ENCODE results near the gene ELP2. TPM values are rescaled to one million over a fixed set of nuclear protein-coding genes. Genes with fewer than 3 reads are reported as not detected.

ELP2 gene
- total and polyA plus RNA-seq, 2 experiments from 2014 or later = 54.3 to 63.8 TPM

GRCh38 chr18:36108601-36109000 lies 21.1 kb upstream of the ELP2 start:
- Histone ChIP-seq H3K4me1 (ENCODE audit: insufficient read depth) (no peaks in the 10 kb centered on the region), H3K36me3 (replicated peaks; ENCODE audit: insufficient read depth, low read depth) (no peaks in the 10 kb centered on the region), H3K4me2 (no peak overlapping the region), H3K79me2 (no peaks in the 10 kb centered on the region), H4K20me1 (ENCODE audit: insufficient read depth, poor library complexity, severe bottlenecking) (no peaks in the 10 kb centered on the region), H3K4me3 (no peak overlapping the region), H3K27me3 (no peaks in the 10 kb centered on the region), H2AFZ (no peak overlapping the region), H3K9me2 (replicated peaks; ENCODE audit: insufficient read depth) (no peaks in the 10 kb centered on the region), H3K9me3 (ENCODE audit: low read depth) (no peaks in the 10 kb centered on the region), H3K27ac (no peak overlapping the region)
- 98% methylated on average over 5 of the region's 5 CpGs for WGBS (ENCODE audit: low lambda C conversion rate, missing lambda C conversion rate)
- no peak for DNase-seq (ENCODE audit: low spot score)
- TF ChIP-seq EZH2phosphoT487 (IDR thresholded peaks at IDR 0.05; ENCODE audit: low read depth, severe bottlenecking, unreplicated experiment) = no peak
- TF ChIP-seq EZH2 (IDR thresholded peaks at IDR 0.05; ENCODE audit: borderline replicate concordance) = no peak
- no peak for TF ChIP-seq CTCF (IDR thresholded peaks at IDR 0.05; ENCODE audit: poor library complexity)

- H3K79me2 ChIP-seq = no peaks in the 10 kb centered on the region
- no peak for DNase-seq (ENCODE audit: low spot score)
- 93% methylated on average over 1 of the region's 1 CpG for WGBS (ENCODE audit: low lambda C conversion rate, missing lambda C conversion rate)
Measured at GRCh38 chr18:36109737-36110136, 20.0 kb upstream of the ELP2 start.

GRCh38 chr18:36112302-36112701 lies 17.4 kb upstream of the ELP2 start:
- Histone ChIP-seq H3K9me2 (replicated peaks; ENCODE audit: insufficient read depth) (no peaks in the 10 kb centered on the region), H3K9me3 (ENCODE audit: low read depth) (no peaks in the 10 kb centered on the region), H3K36me3 (replicated peaks; ENCODE audit: insufficient read depth, low read depth) (no peaks in the 10 kb centered on the region), H3K4me2 (no peak overlapping the region), H3K27me3 (no peaks in the 10 kb centered on the region), H4K20me1 (ENCODE audit: insufficient read depth, poor library complexity, severe bottlenecking) (no peaks in the 10 kb centered on the region), H3K4me1 (ENCODE audit: insufficient read depth) (no peaks in the 10 kb centered on the region), H2AFZ (no peak overlapping the region), H3K79me2 (no peaks in the 10 kb centered on the region), H3K27ac (no peak overlapping the region), H3K4me3 (no peak overlapping the region)
- no peak for DNase-seq (ENCODE audit: low spot score)
- TF ChIP-seq CTCF (IDR thresholded peaks at IDR 0.05; ENCODE audit: poor library complexity) (no peak), EZH2phosphoT487 (IDR thresholded peaks at IDR 0.05; ENCODE audit: low read depth, severe bottlenecking, unreplicated experiment) (no peak), EZH2 (IDR thresholded peaks at IDR 0.05; ENCODE audit: borderline replicate concordance) (no peak)

More at GRCh38 chr18:36109737-36110136, 20.0 kb upstream of the ELP2 start:
- Histone ChIP-seq H3K4me3 (no peak overlapping the region), H3K4me2 (no peak overlapping the region), H3K9me2 (replicated peaks; ENCODE audit: insufficient read depth) (no peaks in the 10 kb centered on the region), H3K27me3 (no peaks in the 10 kb centered on the region), H3K4me1 (ENCODE audit: insufficient read depth) (no peaks in the 10 kb centered on the region), H3K9me3 (ENCODE audit: low read depth) (no peaks in the 10 kb centered on the region), H3K36me3 (replicated peaks; ENCODE audit: insufficient read depth, low read depth) (no peaks in the 10 kb centered on the region), H4K20me1 (ENCODE audit: insufficient read depth, poor library complexity, severe bottlenecking) (no peaks in the 10 kb centered on the region), H2AFZ (no peak overlapping the region), H3K27ac (no peak overlapping the region)
- TF ChIP-seq CTCF (IDR thresholded peaks at IDR 0.05; ENCODE audit: poor library complexity) = no peak
- no peak for TF ChIP-seq EZH2 (IDR thresholded peaks at IDR 0.05; ENCODE audit: borderline replicate concordance)
- TF ChIP-seq EZH2phosphoT487 (IDR thresholded peaks at IDR 0.05; ENCODE audit: low read depth, severe bottlenecking, unreplicated experiment) = no peak

GRCh38 chr18:36114251-36114650 lies 15.4 kb upstream of the ELP2 start:
- no peak overlapping the region for H3K27ac ChIP-seq
- no peaks in the 10 kb centered on the region for H3K27me3 ChIP-seq
- no peaks in the 10 kb centered on the region for H3K4me1 ChIP-seq (ENCODE audit: insufficient read depth)
- 83% methylated on average over 4 of the region's 4 CpGs for WGBS (ENCODE audit: low lambda C conversion rate, missing lambda C conversion rate)
- no peak overlapping the region for H3K4me2 ChIP-seq
- no peaks in the 10 kb centered on the region for H3K9me2 ChIP-seq (replicated peaks; ENCODE audit: insufficient read depth)
- no peak for DNase-seq (ENCODE audit: low spot score)
- no peaks in the 10 kb centered on the region for H3K79me2 ChIP-seq
- no peaks in the 10 kb centered on the region for H3K36me3 ChIP-seq (replicated peaks; ENCODE audit: insufficient read depth, low read depth)
- TF ChIP-seq EZH2 (IDR thresholded peaks at IDR 0.05; ENCODE audit: borderline replicate concordance) (no peak), CTCF (IDR thresholded peaks at IDR 0.05; ENCODE audit: poor library complexity) (no peak), EZH2phosphoT487 (IDR thresholded peaks at IDR 0.05; ENCODE audit: low read depth, severe bottlenecking, unreplicated experiment) (no peak)
- H3K4me3 ChIP-seq = no peak overlapping the region
- H4K20me1 ChIP-seq (ENCODE audit: insufficient read depth, poor library complexity, severe bottlenecking) = no peaks in the 10 kb centered on the region
- no peaks in the 10 kb centered on the region for H3K9me3 ChIP-seq (ENCODE audit: low read depth)
- H2AFZ ChIP-seq = no peak overlapping the region

Data from hepatocyte (in vitro differentiated cells).